HEK293T (cell line): ENCODE measurements around the gene DQX1.

Experiments used
- CTCF ChIA-PET: fragments of 350-600 bp; formaldehyde crosslinking; extraction: SDS; loops from one replicate; lab custom pipeline; 2021; ENCODE audit warnings: antibody characterized with exemption, inconsistent platforms; lab: Yijun Ruan, JAX
- POLR2A ChIA-PET: fragments of 350-600 bp; formaldehyde crosslinking; extraction: SDS; loops from one replicate; lab custom pipeline; 2020; ENCODE audit warnings: antibody characterized with exemption, inconsistent platforms; lab: Yijun Ruan, JAX
- DNase-seq: peaks from one replicate; pipeline ENCODE4 v3.0.0; 2012; ENCODE audit warnings: mixed read lengths; ENCODE audit errors: extremely low spot score
- ARNT ChIP-seq: fragments of 450-650 bp; IDR thresholded peaks from 2 replicates; pipeline ENCODE4 v1.6.1; 2017; ENCODE audit warnings: mild to moderate bottlenecking
- BHLHE40 ChIP-seq: fragments of 450-650 bp; IDR thresholded peaks from 2 replicates; pipeline ENCODE4 v1.6.1; 2016; ENCODE audit warnings: mild to moderate bottlenecking, moderate library complexity, borderline replicate concordance
- CTBP1 ChIP-seq: fragments of 450-650 bp; IDR thresholded peaks from 2 replicates; pipeline ENCODE4 v1.6.1; 2016; ENCODE audit warnings: borderline replicate concordance
- ELF4 ChIP-seq: fragments of 450-650 bp; IDR thresholded peaks from 2 replicates; pipeline ENCODE4 v1.6.1; 2017; ENCODE audit warnings: antibody characterized with exemption
- FOXA1 ChIP-seq: fragments of 450-650 bp; IDR thresholded peaks from 2 replicates; pipeline ENCODE4 v1.6.1; 2016; ENCODE audit warnings: mild to moderate bottlenecking
- FOXK2 ChIP-seq: fragments of 450-650 bp; IDR thresholded peaks from 2 replicates; pipeline ENCODE4 v1.6.1; 2016; ENCODE audit warnings: mild to moderate bottlenecking
- FOXM1 ChIP-seq: fragments of 450-650 bp; IDR thresholded peaks from 2 replicates; pipeline ENCODE4 v1.6.1; 2017; ENCODE audit warnings: mild to moderate bottlenecking, borderline replicate concordance
- HDGF ChIP-seq: fragments of 450-650 bp; IDR thresholded peaks from 2 replicates; pipeline ENCODE4 v1.6.1; 2017; ENCODE audit warnings: antibody characterized with exemption, borderline replicate concordance
- L3MBTL2 ChIP-seq: fragments of 450-650 bp; conservative IDR thresholded peaks from 2 replicates; pipeline ENCODE4 v1.6.1; 2016; ENCODE audit warnings: mild to moderate bottlenecking
- LEF1 ChIP-seq: fragments of 450-650 bp; IDR thresholded peaks from 2 replicates; pipeline ENCODE4 v1.6.1; 2017; ENCODE audit warnings: mild to moderate bottlenecking, borderline replicate concordance
- NFRKB ChIP-seq: fragments of 450-650 bp; IDR thresholded peaks from 2 replicates; pipeline ENCODE4 v1.6.1; 2016; ENCODE audit warnings: mild to moderate bottlenecking, moderate library complexity
- SP1 ChIP-seq: fragments of 450-650 bp; IDR thresholded peaks from 2 replicates; pipeline ENCODE4 v1.6.1; 2017
- SUZ12 ChIP-seq: fragments of 450-650 bp; IDR thresholded peaks from 2 replicates; pipeline ENCODE4 v1.6.1; 2016; ENCODE audit warnings: mild to moderate bottlenecking
- TARDBP ChIP-seq: fragments of 450-650 bp; IDR thresholded peaks from 2 replicates; pipeline ENCODE4 v1.6.1; 2016
- ZNF384 ChIP-seq: fragments of 450-650 bp; IDR thresholded peaks from 2 replicates; pipeline ENCODE4 v1.6.1; 2016
- TF ChIP-seq, protein P1 (sequence below): fragments of 450-650 bp; IDR thresholded peaks from 2 replicates; pipeline ENCODE4 v1.6.1; 2016

DQX1 gene

DNA sequence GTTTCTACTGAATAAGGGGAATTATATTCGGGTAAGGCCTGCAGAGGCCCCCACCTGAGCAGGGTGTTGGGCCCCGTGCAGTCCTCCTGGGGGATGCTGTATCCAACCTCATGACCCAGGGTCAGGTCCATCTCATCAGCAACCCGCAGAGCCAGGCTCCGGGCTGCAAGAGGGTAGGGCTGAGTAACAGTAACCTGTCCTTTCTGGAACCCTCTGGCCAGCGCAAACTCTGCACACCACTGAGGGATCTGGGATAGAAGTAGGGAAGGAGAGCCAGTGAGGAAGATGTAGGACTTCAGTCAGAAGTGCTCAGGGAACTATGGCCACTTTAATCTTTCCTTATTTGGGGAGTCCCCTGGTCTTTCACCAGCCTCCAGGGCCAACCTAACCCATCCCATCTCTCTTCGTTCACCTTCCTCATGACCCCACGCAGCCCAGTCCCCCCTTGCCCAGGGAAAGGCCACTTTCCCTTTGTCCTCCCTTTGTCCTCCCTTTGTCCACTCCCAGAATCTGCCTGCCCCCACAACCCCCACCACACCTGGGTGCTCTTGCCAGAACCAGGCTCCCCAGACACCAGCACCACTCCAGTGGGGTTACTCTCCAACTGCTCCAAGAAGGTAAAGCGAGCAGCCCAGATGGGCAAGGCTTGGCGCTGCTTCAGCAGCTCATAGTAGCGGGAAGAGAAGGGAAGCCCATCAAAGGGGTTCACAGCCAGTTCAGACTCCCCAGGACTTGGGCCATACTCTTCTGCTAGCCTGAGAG, 895 bp downstream of the DQX1 start:
- DNase-seq: no peak
- ChIA-PET CTCF (no interaction called here), POLR2A (interaction anchor here (8.4 kb wide), 1 partner anchor 17 kb away, joined by 70 read pairs; the partner anchor contains the start of gene PCGF1)
- TF ChIP-seq ARNT (no peak), NFRKB (no peak), HDGF (no peak), LEF1 (no peak), TARDBP (no peak), BHLHE40 (no peak), SUZ12 (no peak), ELF4 (no peak), FOXA1 (no peak), SP1 (no peak), CTBP1 (no peak), FOXM1 (no peak), FOXK2 (no peak), ZNF384 (no peak), L3MBTL2 (no peak)
- TF ChIP-seq, protein P1, sequence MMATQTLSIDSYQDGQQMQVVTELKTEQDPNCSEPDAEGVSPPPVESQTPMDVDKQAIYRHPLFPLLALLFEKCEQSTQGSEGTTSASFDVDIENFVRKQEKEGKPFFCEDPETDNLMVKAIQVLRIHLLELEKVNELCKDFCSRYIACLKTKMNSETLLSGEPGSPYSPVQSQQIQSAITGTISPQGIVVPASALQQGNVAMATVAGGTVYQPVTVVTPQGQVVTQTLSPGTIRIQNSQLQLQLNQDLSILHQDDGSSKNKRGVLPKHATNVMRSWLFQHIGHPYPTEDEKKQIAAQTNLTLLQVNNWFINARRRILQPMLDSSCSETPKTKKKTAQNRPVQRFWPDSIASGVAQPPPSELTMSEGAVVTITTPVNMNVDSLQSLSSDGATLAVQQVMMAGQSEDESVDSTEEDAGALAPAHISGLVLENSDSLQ: no peak

DNA sequence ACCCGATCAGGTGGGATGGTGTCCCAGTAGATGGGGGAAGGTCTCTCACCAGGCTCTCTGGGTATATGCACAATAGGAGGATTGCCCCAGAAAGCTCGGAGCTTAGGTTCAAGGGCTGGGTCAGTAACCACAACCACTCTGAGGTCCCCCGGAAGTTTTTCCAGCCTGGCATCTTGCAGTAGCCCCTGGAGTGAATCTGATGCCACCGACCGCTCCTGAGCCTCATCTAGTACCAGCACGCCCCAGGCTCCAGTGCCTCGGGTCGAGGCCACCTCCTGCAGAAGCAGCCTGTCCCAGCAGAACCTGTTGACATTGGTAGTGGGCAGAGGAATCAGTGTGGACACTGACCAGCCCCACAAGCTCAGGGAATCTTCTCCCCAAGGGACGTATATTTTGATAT, 2.0 kb downstream of the DQX1 start:
- TF ChIP-seq CTBP1 (no peak), HDGF (no peak), NFRKB (no peak), ELF4 (no peak), L3MBTL2 (no peak), SP1 (no peak), SUZ12 (no peak)
- TF ChIP-seq, protein P1: no peak
- no peak for DNase-seq
- ChIA-PET POLR2A (no interaction called here), CTCF (no interaction called here)

DNA sequence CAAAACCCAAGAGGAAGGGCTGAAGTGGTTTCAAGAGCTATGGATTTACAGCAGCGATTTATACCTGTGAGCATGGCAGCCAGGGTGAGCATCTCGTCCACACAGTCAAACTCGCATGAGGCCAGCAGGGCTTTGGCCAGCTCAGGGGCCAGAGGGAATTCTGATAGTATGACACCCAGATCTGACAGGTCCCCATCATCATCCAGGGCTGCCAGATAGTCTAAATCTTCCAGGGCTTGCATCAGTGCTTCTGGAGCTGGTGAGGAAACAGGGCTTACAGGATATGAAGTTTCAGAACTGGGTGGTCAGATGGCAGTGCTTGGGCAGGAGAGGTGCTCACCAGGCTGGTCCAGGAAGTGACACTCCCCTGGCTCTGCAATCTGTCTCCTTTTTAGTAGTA, 3.5 kb downstream of the DQX1 start:
- TF ChIP-seq ARNT (no peak), BHLHE40 (no peak), HDGF (no peak), ZNF384 (no peak), SUZ12 (no peak), TARDBP (no peak), ELF4 (no peak), LEF1 (no peak), FOXK2 (no peak), FOXA1 (no peak), SP1 (no peak), FOXM1 (no peak)
- TF ChIP-seq, protein P1: no peak
- CTCF ChIA-PET: interaction anchor here (1.3 kb wide), 1 partner anchor 66 kb away, joined by 5 read pairs; no protein-coding TSS in a partner anchor
- POLR2A ChIA-PET: interaction anchor here (1.2 to 1.3 kb wide), 2 partner anchors 14 to 29 kb away, joined by 4 to 5 read pairs; partner anchors contain the start of gene PCGF1
- DNase-seq: no peak

DNA sequence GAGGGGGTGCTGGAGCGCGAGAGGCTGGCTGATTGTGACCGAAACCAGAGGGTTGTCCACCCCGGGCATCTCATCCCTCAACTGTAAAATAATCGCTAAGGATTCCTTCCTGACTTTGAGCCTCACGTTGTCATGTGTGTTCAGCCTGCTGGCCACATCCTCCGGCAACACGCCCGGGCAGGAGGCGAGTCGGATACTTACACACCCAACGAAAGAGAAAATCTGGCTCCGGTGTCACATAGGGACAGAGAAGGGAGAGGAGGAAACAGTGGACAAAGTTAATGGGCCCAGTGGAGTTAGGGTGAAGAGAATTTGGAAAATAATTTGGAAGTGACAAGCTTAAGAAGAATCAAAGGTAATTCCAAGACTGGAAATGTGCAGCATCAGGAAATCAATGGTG, 9.4 kb downstream of the DQX1 start:
- TF ChIP-seq, protein P1: no peak
- TF ChIP-seq L3MBTL2: no peak
- no peak for TF ChIP-seq TARDBP
- TF ChIP-seq NFRKB: no peak
- TF ChIP-seq SUZ12: no peak
- TF ChIP-seq SP1: no peak
- TF ChIP-seq FOXA1: no peak
- TF ChIP-seq FOXK2: no peak
- no peak for TF ChIP-seq BHLHE40
- TF ChIP-seq ZNF384: no peak
- no peak for TF ChIP-seq FOXM1
- DNase-seq: no peak
- POLR2A ChIA-PET: interaction anchor here (0.7 kb wide), 1 partner anchor 10 kb away, joined by 3 read pairs; the partner anchor contains the start of gene PCGF1
- CTCF ChIA-PET: interaction anchor here (0.5 kb wide), 1 partner anchor 128 kb away, joined by 7 read pairs; no protein-coding TSS in a partner anchor

DNA sequence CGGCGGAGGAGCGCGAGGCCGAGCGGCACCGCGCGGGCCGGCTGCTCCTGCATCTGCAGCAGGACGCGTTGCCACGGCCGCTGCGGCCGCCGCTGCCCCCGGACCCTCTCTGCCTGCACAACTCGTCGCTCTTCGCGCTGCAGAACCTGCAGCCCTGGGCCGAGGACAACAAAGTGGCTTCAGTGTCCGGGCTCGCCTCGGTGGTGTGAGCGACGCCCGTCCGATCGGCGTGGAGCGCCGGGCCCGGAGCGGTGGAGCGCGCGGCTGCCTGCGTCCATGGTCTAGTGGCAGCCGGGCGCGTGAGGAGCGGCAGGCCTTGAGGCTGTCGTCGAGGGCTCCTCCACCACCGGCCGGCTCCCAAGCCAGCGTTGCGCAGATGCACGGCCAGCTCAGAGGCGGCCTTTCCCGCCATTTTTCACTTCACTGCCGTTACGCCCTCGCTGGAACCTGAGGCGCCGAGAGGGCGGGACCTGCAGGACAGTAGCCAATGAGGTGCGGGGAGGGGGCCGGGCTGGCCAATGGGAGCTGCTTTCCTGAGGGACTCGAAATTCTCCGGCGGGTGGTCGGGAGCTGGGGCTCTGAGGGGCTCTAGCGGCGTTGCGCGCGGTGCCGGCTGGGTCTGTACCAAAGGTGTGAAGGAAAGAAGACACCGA, 9.9 kb downstream of the DQX1 start:
- TF ChIP-seq, protein P1: no peak
- TF ChIP-seq ARNT (no peak), L3MBTL2 (no peak), FOXM1 (no peak), FOXA1 (no peak), SP1 (no peak), TARDBP (no peak), FOXK2 (no peak), ELF4 (no peak), LEF1 (no peak), SUZ12 (no peak), NFRKB (no peak), HDGF (no peak), CTBP1 (no peak), BHLHE40 (no peak), ZNF384 (no peak)
- CTCF ChIA-PET: no interaction called here

More for the DNA sequence above, 9.9 kb downstream of the DQX1 start:
- no peak for DNase-seq
- POLR2A ChIA-PET: interaction anchor here (0.7 kb wide), 1 partner anchor 9 kb away, joined by 3 read pairs; the partner anchor contains the start of gene PCGF1
